ENCODE data around the gene PPIL1. TPM values are rescaled to one million over a fixed set of nuclear protein-coding genes. Genes with fewer than 3 reads are reported as not detected.
A peak's percentile ranks its signal among the peaks of the same experiment; 100 is the strongest.

PPIL1 gene
- total RNA-seq, 1 donor from 2014 or later = 82.8 TPM

- TF ChIP-seq CTCF (conservative IDR thresholded peaks at IDR 0.05) = no peak
- Mint-ChIP-seq H3K9me3 (no peaks in the 10 kb centered on the region), H3K4me1 (peaks cover 42% of the 10 kb centered on the region), H3K27ac (ENCODE audit: unreplicated experiment) (no peak overlapping the region), H3K36me3 (ENCODE audit: low read depth) (no peaks in the 10 kb centered on the region), H3K27me3 (ENCODE audit: low read depth) (no peaks in the 10 kb centered on the region), H3K4me3 (no peak overlapping the region)
- no peak for DNase-seq (ENCODE audit: low read depth, low spot score)
These were observed 66.9 kb downstream of the PPIL1 start for GRCh38 chr6:36807750-36808149.

GRCh38 chr6:36807143-36807542 is 67.5 kb downstream of the PPIL1 start:
- Mint-ChIP-seq H3K4me3 (no peak overlapping the region), H3K9me3 (no peaks in the 10 kb centered on the region), H3K27me3 (ENCODE audit: low read depth) (no peaks in the 10 kb centered on the region), H3K4me1 (peaks cover 42% of the 10 kb centered on the region), H3K27ac (ENCODE audit: unreplicated experiment) (no peak overlapping the region), H3K36me3 (ENCODE audit: low read depth) (no peaks in the 10 kb centered on the region)
- DNase-seq (ENCODE audit: low read depth, low spot score) = no peak
- no peak for TF ChIP-seq CTCF (conservative IDR thresholded peaks at IDR 0.05)

- H3K27ac Mint-ChIP-seq (ENCODE audit: unreplicated experiment) = peak overlapping the region; percentile 70
- no peak overlapping the region for H3K4me3 Mint-ChIP-seq
- H3K4me1 Mint-ChIP-seq = peaks cover 42% of the 10 kb centered on the region
- no peaks in the 10 kb centered on the region for H3K9me3 Mint-ChIP-seq
- no peaks in the 10 kb centered on the region for H3K27me3 Mint-ChIP-seq (ENCODE audit: low read depth)
- no peak for TF ChIP-seq CTCF (conservative IDR thresholded peaks at IDR 0.05)
- no peaks in the 10 kb centered on the region for H3K36me3 Mint-ChIP-seq (ENCODE audit: low read depth)
- no peak for DNase-seq (ENCODE audit: low read depth, low spot score)
These were observed 68.7 kb downstream of the PPIL1 start for GRCh38 chr6:36805917-36806316.

GRCh38 chr6:36805096-36805797 is 69.4 kb downstream of the PPIL1 start:
- Mint-ChIP-seq H3K9me3 (no peaks in the 10 kb centered on the region), H3K27ac (ENCODE audit: unreplicated experiment) (peak overlapping the region; percentile 70), H3K36me3 (ENCODE audit: low read depth) (no peaks in the 10 kb centered on the region), H3K4me3 (no peak overlapping the region), H3K27me3 (ENCODE audit: low read depth) (no peaks in the 10 kb centered on the region), H3K4me1 (peaks cover 42% of the 10 kb centered on the region)
- TF ChIP-seq CTCF (conservative IDR thresholded peaks at IDR 0.05) = no peak
- no peak for DNase-seq (ENCODE audit: low read depth, low spot score)

Other genes with a start within 250 kb of the PPIL1 start
- gene CDKN1A, start 196.1 kb downstream of the PPIL1 start, total RNA-seq = 11.6 and 12.5 TPM in 2 replicates
- gene RAB44, start 177.0 kb downstream of the PPIL1 start, total RNA-seq = not detected in 2 replicates
- gene CPNE5, start 35.4 kb downstream of the PPIL1 start, total RNA-seq = 0.54 and 1.0 TPM in 2 replicates
- 29.0 and 32.3 TPM in 2 replicates for gene C6orf89, start 11.1 kb upstream of the PPIL1 start, total RNA-seq
- not detected in 2 replicates for gene PI16, start 79.9 kb upstream of the PPIL1 start, total RNA-seq
- 182 and 193 TPM in 2 replicates for gene MTCH1, start 111.4 kb upstream of the PPIL1 start, total RNA-seq
- gene FGD2, start 130.9 kb upstream of the PPIL1 start, total RNA-seq = not detected in 2 replicates